GM21576 (cell line): Measurements from ENCODE around the gene ACAN.

Experiments
- ATAC-seq: cut with Tn5 transposase; IDR thresholded peaks from one replicate; pipeline ENCODE4 v1.9.1; 2021; ENCODE audit warnings: mild to moderate bottlenecking, moderate library complexity; ENCODE audit not compliant: unreplicated experiment

The ACAN gene

GRCh38 chr15:88841236-88841635, 38.0 kb downstream of the ACAN start:
- no peak for ATAC-seq

GRCh38 chr15:88842156-88842555, 38.9 kb downstream of the ACAN start:
- ATAC-seq: no peak

- no peak for ATAC-seq
Observed at GRCh38 chr15:88843334-88843733, 40.1 kb downstream of the ACAN start.

GRCh38 chr15:88844749-88845386, 41.6 kb downstream of the ACAN start:
- no peak for ATAC-seq

GRCh38 chr15:88845616-88846015, 42.4 kb downstream of the ACAN start:
- ATAC-seq: no peak

- ATAC-seq: no peak
Observed at GRCh38 chr15:88847144-88847543, 43.9 kb downstream of the ACAN start.

- ATAC-seq: no peak
Observed at GRCh38 chr15:88848203-88848602, 45.0 kb downstream of the ACAN start.

- ATAC-seq: no peak
Observed at GRCh38 chr15:88849376-88850072, 46.3 kb downstream of the ACAN start.

GRCh38 chr15:88852476-88852875, 49.2 kb downstream of the ACAN start:
- ATAC-seq: no peak

GRCh38 chr15:88858934-88859333, 55.7 kb downstream of the ACAN start:
- no peak for ATAC-seq

- no peak for ATAC-seq
Observed at GRCh38 chr15:88859550-88859949, 56.3 kb downstream of the ACAN start.

- no peak for ATAC-seq
Observed at GRCh38 chr15:88860212-88860611, 57.0 kb downstream of the ACAN start.

GRCh38 chr15:88863412-88863811, 60.2 kb downstream of the ACAN start:
- ATAC-seq: no peak

- no peak for ATAC-seq
Observed at GRCh38 chr15:88864861-88865497, 61.7 kb downstream of the ACAN start.

GRCh38 chr15:88865498-88866099, 62.4 kb downstream of the ACAN start:
- no peak for ATAC-seq

- ATAC-seq: no peak
Observed at GRCh38 chr15:88866295-88866881, 63.2 kb downstream of the ACAN start.

GRCh38 chr15:88871313-88871712, 68.1 kb downstream of the ACAN start:
- ATAC-seq: no peak

GRCh38 chr15:88872106-88872505, 68.9 kb downstream of the ACAN start:
- ATAC-seq: no peak

- no peak for ATAC-seq
Observed at GRCh38 chr15:88872706-88873105, 69.5 kb downstream of the ACAN start.

GRCh38 chr15:88873786-88874185, 70.5 kb downstream of the ACAN start:
- ATAC-seq: no peak

GRCh38 chr15:88874275-88874674, 71.0 kb downstream of the ACAN start:
- no peak for ATAC-seq
